OCI-LY3 (cell line): ENCODE data around the gene OLA1.

ENCODE experiments used
- H2AFZ ChIP-seq: fragments of 200-600, 300-600 bp; shearing (Covaris generic); 2 replicates; pipeline ENCODE4 v1.6.0; 2014; ENCODE audit warnings: antibody characterized with exemption, low read depth, low read length
- H3K27ac ChIP-seq: fragments of 200-600, 300-600 bp; sonication (generic); 2 replicates; pipeline ENCODE4 v1.5.1; 2014; ENCODE audit warnings: mild to moderate bottlenecking, low read length, moderate library complexity, mixed read lengths
- H3K27me3 ChIP-seq: fragments of 200-600, 300-600 bp; sonication (generic); 2 replicates; pipeline ENCODE4 v1.6.1; 2014; ENCODE audit warnings: low read depth, low read length, mixed read lengths
- H3K36me3 ChIP-seq: fragments of 200-600, 300-600 bp; sonication (generic); replicated peaks from 2 replicates; pipeline ENCODE3; 2014; ENCODE audit warnings: low read depth, low read length, mixed read lengths
- H3K4me1 ChIP-seq: fragments of 300-600, 200-600 bp; sonication (generic); 2 replicates; pipeline ENCODE4 v1.6.1; 2014; ENCODE audit warnings: low read length, mixed read lengths
- H3K4me2 ChIP-seq: fragments of 200-600, 300-600 bp; sonication (generic); 2 replicates; pipeline ENCODE4 v1.6.1; 2014; ENCODE audit warnings: low read length, mixed read lengths
- H3K4me3 ChIP-seq: fragments of 300-600, 200-600 bp; sonication (generic); 2 replicates; pipeline ENCODE4 v1.5.1; 2014; ENCODE audit warnings: antibody characterized with exemption, mild to moderate bottlenecking, low read length, moderate library complexity
- H3K79me2 ChIP-seq: fragments of 300-600, 200-600 bp; shearing (Covaris generic); 2 replicates; pipeline ENCODE4 v1.6.1; 2014; ENCODE audit warnings: mild to moderate bottlenecking, low read length, mixed read lengths
- H3K9ac ChIP-seq: fragments of 300-600, 200-600 bp; shearing (Covaris generic); 2 replicates; pipeline ENCODE4 v1.6.0; 2014; ENCODE audit warnings: mild to moderate bottlenecking, low read length, moderate library complexity
- H3K9me3 ChIP-seq: fragments of 200-600, 300-600 bp; shearing (Covaris generic); 2 replicates; pipeline ENCODE4 v1.6.1; 2014; ENCODE audit warnings: low read length, mixed read lengths; ENCODE audit not compliant: insufficient read depth
- H4K20me1 ChIP-seq: fragments of 200-600, 300-600 bp; sonication (generic); 2 replicates; pipeline ENCODE4 v1.6.1; 2016; ENCODE audit warnings: low read length, mixed read lengths; ENCODE audit not compliant: insufficient read depth
- EZH2phosphoT487 ChIP-seq: fragments of 200-600 bp; shearing (Covaris generic); IDR thresholded peaks from 2 replicates; pipeline ENCODE4 v1.6.1; 2018; ENCODE audit warnings: antibody characterized with exemption, mixed run types, low read depth
- TF ChIP-seq, protein P1 (sequence below): fragments of 200-600, 300-600 bp; sonication (generic); IDR thresholded peaks from 2 replicates; pipeline ENCODE4 v1.5.1; 2014; ENCODE audit warnings: antibody characterized with exemption, low read length, low read depth

Gene OLA1

DNA sequence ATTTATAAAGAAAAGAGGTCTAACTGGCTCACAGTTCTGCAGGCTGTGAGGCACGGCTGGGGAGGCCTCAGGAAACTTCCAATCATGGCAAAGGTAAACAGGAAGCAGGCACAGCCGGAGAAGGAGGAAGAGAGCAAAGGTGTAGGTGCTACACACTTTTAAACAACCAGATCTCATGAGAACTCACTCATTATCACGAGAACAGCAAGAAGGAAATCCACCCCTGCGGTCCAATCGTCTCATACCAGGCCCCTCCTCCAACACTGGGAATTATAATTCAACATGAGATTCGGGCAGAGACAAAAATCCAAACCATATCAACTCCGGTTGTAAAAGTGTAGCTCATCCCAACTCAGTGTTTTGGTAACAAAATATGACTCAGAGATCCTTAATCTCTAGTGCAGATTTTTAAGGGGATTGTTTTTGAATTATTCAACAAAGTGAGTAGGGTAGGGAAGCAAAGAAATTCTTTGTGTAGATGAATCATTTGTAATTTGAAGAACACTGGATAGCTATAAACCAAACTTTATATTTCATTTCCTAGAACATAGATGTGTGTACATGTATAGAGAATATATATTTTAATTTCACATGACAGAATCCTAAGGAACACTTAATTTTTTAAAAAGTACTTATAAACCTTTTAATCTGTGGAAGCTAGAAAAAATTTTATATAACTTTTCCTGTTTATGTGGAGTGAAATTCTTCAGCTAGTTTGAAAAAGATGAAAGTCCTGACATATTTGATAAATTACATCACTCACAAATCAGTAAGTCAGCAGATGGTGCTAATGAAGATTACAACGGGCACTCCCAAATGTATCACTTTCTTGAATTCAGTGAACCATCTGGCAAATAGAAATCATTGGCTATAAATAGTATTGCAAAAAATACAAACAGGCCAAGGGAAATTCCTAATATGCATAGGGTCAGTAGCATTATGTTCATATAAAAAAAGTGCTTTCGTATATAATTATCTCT, 130.1 kb downstream of the OLA1 start:
- Histone ChIP-seq H4K20me1 (no peaks in the 10 kb centered on the region), H2AFZ (no peak overlapping the region), H3K79me2 (no peaks in the 10 kb centered on the region), H3K4me2 (no peak overlapping the region), H3K4me3 (no peak overlapping the region), H3K4me1 (peaks cover 5% of the 10 kb centered on the region; the same call in 1 of the 2 replicates), H3K27me3 (no peaks in the 10 kb centered on the region), H3K36me3 (no peaks in the 10 kb centered on the region), H3K9ac (no peak overlapping the region), H3K27ac (no peak overlapping the region), H3K9me3 (no peaks in the 10 kb centered on the region)
- no peak for TF ChIP-seq EZH2phosphoT487
- TF ChIP-seq, protein P1, sequence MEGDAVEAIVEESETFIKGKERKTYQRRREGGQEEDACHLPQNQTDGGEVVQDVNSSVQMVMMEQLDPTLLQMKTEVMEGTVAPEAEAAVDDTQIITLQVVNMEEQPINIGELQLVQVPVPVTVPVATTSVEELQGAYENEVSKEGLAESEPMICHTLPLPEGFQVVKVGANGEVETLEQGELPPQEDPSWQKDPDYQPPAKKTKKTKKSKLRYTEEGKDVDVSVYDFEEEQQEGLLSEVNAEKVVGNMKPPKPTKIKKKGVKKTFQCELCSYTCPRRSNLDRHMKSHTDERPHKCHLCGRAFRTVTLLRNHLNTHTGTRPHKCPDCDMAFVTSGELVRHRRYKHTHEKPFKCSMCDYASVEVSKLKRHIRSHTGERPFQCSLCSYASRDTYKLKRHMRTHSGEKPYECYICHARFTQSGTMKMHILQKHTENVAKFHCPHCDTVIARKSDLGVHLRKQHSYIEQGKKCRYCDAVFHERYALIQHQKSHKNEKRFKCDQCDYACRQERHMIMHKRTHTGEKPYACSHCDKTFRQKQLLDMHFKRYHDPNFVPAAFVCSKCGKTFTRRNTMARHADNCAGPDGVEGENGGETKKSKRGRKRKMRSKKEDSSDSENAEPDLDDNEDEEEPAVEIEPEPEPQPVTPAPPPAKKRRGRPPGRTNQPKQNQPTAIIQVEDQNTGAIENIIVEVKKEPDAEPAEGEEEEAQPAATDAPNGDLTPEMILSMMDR: no peak

DNA sequence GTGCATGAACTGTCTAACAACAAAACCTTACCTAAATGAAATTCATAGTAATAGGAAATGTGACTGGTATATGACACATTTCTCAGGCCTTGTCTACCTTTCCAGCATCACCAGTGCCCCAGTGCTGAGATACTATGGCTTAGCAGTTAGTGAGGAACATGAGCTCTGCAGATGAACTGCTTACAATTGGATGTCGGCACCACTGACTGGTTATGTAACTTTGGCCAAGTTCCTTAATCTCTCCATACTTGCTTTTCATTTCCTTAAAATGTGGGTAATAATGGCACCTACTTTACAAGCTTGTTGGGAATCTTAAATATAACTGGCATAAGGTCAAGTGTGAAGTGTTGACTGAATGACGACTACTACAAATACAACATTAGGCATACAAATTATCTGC, 136.3 kb downstream of the OLA1 start:
- Histone ChIP-seq H3K27me3 (no peaks in the 10 kb centered on the region), H2AFZ (no peak overlapping the region), H3K79me2 (no peaks in the 10 kb centered on the region), H3K27ac (no peak overlapping the region), H3K36me3 (no peaks in the 10 kb centered on the region), H3K9ac (no peak overlapping the region), H4K20me1 (0 out of 2 replicates have a peak, but pooled peaks cover 4% of the 10 kb centered on the region), H3K4me2 (no peak overlapping the region), H3K9me3 (no peaks in the 10 kb centered on the region), H3K4me1 (peaks cover 10% of the 10 kb centered on the region), H3K4me3 (no peak overlapping the region)
- TF ChIP-seq EZH2phosphoT487: no peak
- TF ChIP-seq, protein P1: no peak

DNA sequence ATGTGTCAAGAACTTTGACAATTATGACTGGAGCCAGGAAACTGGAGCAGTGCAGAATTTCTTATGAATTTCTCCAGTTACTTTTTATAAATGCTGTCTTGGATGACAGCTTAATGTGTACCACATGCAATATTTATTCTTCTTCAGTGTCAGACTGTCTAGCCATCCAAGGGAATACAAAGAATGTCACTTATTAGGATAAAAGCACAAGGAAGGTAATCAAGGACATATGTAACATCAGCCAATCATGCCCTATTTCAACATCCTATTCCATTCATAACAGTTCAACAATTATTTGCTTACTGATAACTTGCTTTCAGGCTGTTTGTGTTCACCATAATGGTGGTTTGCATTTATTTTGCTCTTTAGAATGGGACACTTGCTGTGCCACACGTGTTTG, 139.8 kb downstream of the OLA1 start:
- no peak overlapping the region for H2AFZ ChIP-seq
- TF ChIP-seq EZH2phosphoT487: no peak
- TF ChIP-seq, protein P1: no peak
- H3K9me3 ChIP-seq: no peaks in the 10 kb centered on the region
- no peak overlapping the region for H3K4me2 ChIP-seq
- 0 out of 2 replicates have a peak, but pooled peaks cover 4% of the 10 kb centered on the region for H4K20me1 ChIP-seq
- H3K79me2 ChIP-seq: no peaks in the 10 kb centered on the region
- H3K27me3 ChIP-seq: no peaks in the 10 kb centered on the region
- H3K9ac ChIP-seq: no peak overlapping the region
- no peak overlapping the region for H3K4me3 ChIP-seq
- H3K36me3 ChIP-seq: no peaks in the 10 kb centered on the region
- H3K27ac ChIP-seq: no peak overlapping the region
- H3K4me1 ChIP-seq: peaks cover 10% of the 10 kb centered on the region

GRCh38 chr2:174106736-174107135, 141.6 kb downstream of the OLA1 start:
- H3K36me3 ChIP-seq: no peaks in the 10 kb centered on the region
- no peak for TF ChIP-seq EZH2phosphoT487
- TF ChIP-seq, protein P1: no peak
- H2AFZ ChIP-seq: no peak overlapping the region
- 0 out of 2 replicates have a peak, but pooled peaks cover 4% of the 10 kb centered on the region for H4K20me1 ChIP-seq
- no peak overlapping the region for H3K4me2 ChIP-seq
- no peaks in the 10 kb centered on the region for H3K27me3 ChIP-seq
- no peaks in the 10 kb centered on the region for H3K9me3 ChIP-seq
- no peak overlapping the region for H3K27ac ChIP-seq
- no peaks in the 10 kb centered on the region for H3K4me1 ChIP-seq
- no peak overlapping the region for H3K4me3 ChIP-seq
- H3K9ac ChIP-seq: no peak overlapping the region
- no peaks in the 10 kb centered on the region for H3K79me2 ChIP-seq
